ENCODE measurements around the gene ZNF593OS.

Gene ZNF593OS

GRCh38 chr1:26184086-26184485 is 12.5 kb upstream of the ZNF593OS start:
- no peak for FAIRE-seq
- DNase-seq (ENCODE audit: low spot score) = no peak

DNA sequence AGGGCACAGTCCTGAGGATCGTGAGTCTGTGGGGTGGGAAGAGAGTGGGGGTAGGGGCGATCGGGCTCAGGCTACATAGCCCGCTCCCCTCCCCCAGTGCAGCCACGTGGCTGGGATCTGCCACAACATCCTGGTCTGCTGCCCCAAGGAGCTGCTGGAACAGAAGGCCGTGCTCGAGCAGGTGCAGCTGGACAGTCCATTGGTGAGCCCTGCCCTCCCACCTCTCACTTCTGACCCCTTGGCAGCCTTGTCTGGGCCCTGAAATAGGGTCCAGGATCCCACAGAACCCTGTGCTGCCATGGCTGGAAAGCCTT is 10.7 kb upstream of the ZNF593OS start:
- no peak for DNase-seq (ENCODE audit: low spot score)
- no peak for FAIRE-seq

DNA sequence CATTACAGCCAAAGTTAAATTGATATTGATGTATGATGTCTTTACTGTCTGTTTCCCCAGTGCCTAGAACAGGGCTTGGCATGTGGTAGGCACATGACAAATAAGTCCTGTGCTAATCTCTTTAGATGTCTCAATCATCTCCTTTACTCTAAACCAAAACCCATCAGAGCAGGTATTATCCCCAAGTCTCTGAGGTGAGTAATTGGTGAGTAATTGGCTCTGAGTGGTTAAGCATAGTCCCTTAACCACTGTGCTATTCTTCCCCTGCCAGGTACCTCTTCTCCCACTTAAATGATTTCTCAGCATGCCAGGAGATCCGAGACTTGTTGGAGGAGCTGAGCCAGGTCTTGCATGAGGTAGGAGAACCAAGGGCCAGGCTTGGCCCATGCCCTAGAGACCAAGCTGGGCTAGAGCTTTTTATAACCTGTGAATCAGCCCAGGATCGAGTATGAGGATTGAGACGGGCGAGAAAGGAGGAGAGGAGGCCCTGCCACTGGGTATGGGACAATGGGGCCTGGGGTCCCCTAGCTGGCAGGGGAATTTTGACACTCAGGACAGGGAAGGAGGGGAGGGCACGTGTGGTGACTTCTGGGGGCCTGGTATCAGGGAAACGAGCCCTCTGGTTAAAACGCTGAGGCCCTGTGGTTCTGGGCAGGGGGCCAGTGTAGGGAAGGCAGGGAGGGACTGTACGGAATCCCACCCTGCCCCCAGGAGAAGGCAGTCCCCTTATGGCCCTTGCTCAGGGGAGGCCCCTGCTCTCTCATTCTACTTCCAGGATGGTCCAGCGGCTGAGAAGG is 10.2 kb upstream of the ZNF593OS start:
- no peak for DNase-seq (ENCODE audit: low spot score)
- FAIRE-seq = no peak

DNA sequence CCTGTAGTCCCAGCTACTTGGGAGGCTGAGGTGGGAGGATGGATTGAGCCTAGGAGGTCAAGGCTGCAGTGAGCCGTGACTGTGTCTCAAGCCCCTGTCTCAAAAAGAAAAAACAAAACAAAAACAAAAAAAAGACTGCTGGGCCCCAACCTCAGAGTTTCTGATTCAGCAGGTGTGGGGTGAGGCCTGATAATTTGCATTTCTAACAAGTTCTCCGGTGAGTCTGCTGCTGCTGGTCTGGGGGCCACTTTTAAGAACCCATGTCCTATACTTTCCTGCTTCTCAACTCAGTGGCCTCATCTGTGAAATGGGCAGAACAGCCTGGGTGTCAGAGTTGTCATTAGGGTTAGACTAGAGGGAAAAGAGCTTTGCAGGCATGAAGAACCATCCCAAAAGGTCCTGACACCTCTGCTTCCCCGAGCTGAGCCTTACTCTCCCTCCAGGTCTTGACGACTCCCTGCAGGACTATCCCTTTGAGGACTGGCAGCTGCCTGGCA is 8.4 kb upstream of the ZNF593OS start:
- DNase-seq (ENCODE audit: low spot score) (no peak), FAIRE-seq (no peak)

DNA sequence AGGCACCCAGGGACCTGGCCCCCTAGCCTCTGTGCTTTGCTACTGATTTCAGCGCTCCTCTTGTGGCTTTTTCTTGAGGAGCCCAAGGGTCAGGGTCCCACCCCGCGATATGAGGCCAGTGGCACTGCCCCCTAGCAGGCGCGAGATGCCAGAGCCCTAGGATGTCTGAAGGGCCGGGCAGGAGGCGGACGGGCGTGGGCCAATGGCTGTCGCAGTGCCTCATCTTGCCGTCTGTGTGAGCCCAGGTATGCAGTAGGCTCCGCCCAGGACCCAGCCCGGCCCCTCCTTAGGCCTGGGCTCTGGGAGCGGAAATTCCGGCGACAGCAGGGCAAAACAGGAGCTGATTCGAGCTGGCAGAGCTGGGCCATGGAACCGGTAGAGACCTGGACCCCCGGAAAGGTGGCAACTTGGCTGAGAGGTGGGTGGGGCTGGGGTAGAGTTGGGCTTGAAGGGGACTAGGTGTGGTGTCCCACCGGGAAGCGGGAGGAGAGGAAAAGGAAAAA is 5.6 kb upstream of the ZNF593OS start, which contains the start of gene CNKSR1:
TSS of gene CNKSR1 (plus strand) at position 310 of the 503 bp plus-strand sequence. CDS start at position 367, 57 bp downstream.
- FAIRE-seq (no peak), DNase-seq (ENCODE audit: low spot score) (no peak)

GRCh38 chr1:26175346-26175745 is 3.7 kb upstream of the ZNF593OS start:
- FAIRE-seq = no peak
- no peak for DNase-seq (ENCODE audit: low spot score)

- DNase-seq (ENCODE audit: low spot score) (no peak), FAIRE-seq (no peak)
These were observed 1.2 kb downstream of the ZNF593OS start for GRCh38 chr1:26170472-26170821.

- FAIRE-seq (peak; percentile 87), DNase-seq (ENCODE audit: low spot score) (peak; percentile 99)
These were observed 1.8 kb downstream of the ZNF593OS start, which contains the start of gene ZNF593 for GRCh38 chr1:26169669-26170471. Gene ZNF593, plus strand, starts transcription at chr1:26169908. Its CDS starts 76 bp downstream, at chr1:26169984.

- DNase-seq (ENCODE audit: low spot score) (no peak), FAIRE-seq (no peak)
These were observed 2.5 kb downstream of the ZNF593OS start for GRCh38 chr1:26169198-26169554.

DNA sequence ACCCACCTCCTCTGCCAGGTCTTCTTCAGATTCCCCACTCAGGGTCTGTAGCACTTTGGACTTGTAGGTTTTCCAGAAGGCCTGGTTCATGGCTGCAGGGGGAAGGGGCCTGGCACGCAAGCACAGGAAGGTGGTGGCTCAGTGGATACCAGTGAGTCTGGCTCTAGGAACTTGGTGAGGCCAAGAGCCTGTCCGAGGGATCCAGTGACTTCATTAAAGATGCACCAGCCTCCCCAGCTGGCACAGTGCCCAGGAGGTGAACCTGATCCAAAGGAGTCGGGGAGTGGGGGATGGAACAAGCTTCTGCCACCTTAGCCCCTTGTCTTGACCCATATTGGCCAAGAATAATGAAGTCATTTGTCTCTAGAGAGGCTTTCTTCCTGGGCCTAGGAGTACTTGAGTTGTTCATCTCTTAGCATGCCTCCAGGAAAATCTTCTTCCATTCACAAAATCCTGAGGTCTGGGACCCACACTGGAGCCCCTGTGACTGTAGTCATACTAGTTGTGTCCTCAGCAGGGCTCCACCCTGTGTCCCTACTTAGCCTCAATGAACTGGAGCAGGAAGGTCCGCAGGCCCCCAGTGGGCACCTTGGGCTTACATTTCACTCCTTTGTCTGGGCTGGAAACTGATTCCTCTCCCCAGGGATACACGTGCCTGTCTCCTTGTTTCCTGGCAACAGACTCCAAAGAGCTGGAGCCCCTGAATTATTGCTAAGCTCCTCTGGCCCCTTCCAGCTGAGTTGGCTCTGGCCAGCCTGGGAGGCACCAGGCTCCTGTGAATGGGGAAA is 3.0 kb downstream of the ZNF593OS start, which contains the start of gene C1orf232:
TSS of gene C1orf232 (minus strand) at position 554 of the 788 bp plus-strand sequence. CDS start at position 90, 464 bp downstream.
- FAIRE-seq (no peak), DNase-seq (ENCODE audit: low spot score) (no peak)

- DNase-seq (ENCODE audit: low spot score) = no peak
- FAIRE-seq = no peak
These were observed 4.8 kb downstream of the ZNF593OS start for GRCh38 chr1:26166719-26167281.

DNA sequence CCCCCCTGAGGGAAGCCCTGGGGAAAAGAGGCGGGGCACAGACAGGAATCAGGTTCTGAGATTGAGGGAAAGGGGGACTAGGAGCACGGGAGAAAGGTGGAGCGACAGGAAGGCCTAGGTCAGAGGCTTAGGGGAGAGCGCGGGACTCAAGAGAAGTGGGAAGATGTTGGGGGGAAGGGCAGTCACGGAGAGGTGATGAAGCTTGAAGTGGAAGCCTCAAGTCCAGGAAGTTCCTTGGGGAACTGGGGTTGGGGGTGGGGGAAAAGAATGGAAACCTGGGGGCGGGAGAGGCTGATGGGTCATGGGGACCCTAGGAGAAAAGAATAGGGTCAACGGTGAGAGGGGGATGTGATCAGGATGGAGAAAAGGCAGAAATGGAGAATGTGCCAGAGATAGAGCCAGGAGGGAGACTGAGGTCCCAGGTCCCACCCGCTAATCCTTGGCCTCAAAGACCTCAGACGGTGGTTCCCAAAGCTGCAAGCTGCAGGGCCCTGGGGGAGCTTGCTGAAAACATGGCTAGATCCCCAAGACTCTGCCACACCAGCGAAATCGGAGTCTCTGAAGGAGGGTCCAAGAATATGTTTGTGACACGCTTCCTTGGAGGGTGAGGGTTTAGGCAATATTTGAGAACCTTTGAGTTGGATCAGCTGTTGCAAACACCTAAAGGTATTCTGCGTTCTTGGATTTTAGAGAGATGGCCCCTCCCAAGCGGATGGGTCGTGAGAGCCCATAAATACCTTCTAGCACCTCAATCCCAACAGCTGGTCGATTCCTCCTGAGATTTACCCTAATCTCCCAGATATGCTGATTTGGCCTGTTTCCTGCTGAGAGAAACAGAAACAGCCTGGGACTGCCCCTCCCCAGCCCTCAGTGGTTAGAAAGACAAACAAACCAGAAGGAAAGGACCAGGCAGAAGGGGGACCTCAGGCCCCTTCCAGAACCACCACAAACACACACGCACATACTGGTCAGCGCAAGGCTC is 6.5 kb downstream of the ZNF593OS start:
- DNase-seq (ENCODE audit: low spot score) = no peak
- FAIRE-seq = no peak

DNA sequence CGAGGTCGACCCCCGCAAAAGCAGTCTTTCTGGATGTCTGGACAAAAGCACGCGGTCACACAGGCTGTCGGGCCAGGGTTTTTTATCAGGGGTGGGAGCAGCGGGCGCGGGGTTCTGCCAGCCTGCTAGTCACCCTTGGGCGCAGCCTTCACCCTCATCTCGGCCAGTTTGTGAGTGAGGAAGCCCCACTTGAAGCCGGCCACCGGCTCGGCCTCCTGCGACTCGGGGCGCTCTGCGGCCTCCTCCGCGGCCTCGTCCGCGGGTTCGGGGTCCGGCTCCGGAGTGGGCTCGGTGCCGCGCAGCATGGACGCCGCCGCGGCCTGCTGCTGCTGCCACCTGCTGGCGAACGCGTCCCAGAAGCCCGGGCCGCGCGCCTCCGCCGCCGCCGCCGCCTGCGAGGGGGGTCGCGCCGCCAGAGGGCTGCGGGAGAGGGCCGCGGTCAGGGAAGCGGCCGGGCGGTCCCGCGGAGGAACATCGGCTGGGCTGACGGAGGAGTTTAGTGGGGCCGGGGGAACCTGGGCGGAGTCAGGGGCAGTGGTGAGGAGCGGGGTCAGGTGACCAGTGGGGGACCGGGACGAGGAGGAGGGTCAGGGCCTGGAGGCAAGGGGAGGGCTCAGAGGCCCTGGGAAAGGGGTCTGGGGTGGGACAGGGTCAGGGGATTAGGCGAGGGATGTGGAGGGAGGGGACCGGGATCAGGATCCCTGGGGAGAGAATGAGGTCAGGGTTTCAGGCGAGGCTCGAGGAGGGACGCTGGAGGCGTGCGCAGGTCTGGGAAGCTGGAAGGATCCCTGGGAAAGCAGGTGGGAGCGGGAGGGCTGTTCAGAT is 7.4 kb downstream of the ZNF593OS start:
- DNase-seq (ENCODE audit: low spot score) = peak; percentile 78
- FAIRE-seq = no peak

DNA sequence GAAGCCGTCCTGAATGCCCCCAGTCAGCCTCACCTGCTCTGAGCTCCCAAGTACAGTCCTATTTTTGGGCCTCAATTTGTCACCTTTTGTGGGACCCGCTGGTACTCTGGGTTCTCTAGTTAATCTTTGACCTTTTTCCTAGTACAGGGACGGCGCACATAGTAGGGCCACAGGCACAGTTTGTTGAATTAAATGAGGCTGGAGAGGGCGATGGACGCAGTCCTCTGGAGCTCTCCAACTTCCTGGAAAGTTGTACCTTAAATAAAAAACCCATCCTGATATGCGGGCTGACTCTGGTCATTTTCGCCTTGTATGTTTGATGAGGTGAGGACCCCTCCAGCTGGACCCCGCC is 8.0 kb downstream of the ZNF593OS start:
- no peak for FAIRE-seq
- DNase-seq (ENCODE audit: low spot score) = no peak

GRCh38 chr1:26162220-26162709 is 9.4 kb downstream of the ZNF593OS start:
- DNase-seq (ENCODE audit: low spot score) = no peak
- no peak for FAIRE-seq

DNA sequence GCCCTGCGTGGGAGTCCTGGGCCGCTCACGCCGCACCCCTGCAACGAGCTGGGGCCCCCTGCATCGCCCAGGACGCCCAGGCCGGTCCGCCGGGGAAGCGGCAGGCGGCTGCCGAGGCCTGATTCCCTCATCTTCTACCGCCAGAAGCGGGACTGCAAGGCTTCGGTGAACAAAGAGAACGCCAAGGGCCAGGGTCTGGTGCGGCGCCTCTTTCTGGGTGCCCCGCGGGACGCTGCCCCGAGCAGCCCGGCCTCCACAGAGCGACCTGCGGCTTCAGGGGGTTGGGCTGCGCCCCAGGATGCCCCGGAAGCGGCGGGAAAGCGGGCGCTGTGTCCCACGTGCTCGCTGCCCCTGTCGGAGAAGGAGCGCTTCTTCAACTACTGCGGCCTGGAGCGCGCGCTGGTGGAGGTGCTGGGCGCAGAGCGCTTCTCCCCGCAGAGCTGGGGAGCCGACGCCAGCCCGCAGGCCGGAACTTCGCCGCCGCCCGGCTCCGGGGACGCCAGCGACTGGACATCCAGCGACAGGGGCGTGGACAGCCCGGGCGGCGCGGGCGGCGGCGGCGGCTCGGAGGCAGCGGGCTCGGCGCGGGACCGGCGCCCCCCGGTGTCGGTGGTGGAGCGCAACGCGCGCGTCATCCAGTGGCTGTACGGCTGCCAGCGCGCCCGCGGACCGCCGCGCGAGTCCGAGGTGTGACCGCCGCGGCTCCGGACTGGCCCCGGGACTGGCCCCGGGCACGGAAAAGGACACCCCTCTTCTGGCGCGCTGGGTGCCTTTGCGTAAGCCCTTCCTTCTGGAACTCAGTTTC is 10.0 kb downstream of the ZNF593OS start:
- no peak for DNase-seq (ENCODE audit: low spot score)
- FAIRE-seq = no peak

GRCh38 chr1:26160527-26161414 is 10.9 kb downstream of the ZNF593OS start:
- FAIRE-seq = no peak
- DNase-seq (ENCODE audit: low spot score) = no peak

Data from urothelium cell line (cell line).